Measurements from ENCODE around the gene PDE4D.

GRCh38 chr5:59838989-59839388 is 54.5 kb downstream of the PDE4D start:
- no peak for TF ChIP-seq CTCF (IDR thresholded peaks at IDR 0.05)
- no peak for TF ChIP-seq POLR2A (IDR thresholded peaks at IDR 0.05)
- no peak for TF ChIP-seq POLR2AphosphoS5 (IDR thresholded peaks at IDR 0.05)
